GM21825 (cell line): ENCODE data around the gene RHEX.

Source experiments
- ATAC-seq: cut with Tn5 transposase; IDR thresholded peaks from one replicate; pipeline ENCODE4 v1.9.1; 2021; ENCODE audit warnings: mild to moderate bottlenecking, moderate library complexity; ENCODE audit not compliant: unreplicated experiment

Gene RHEX

GRCh38 chr1:206114692-206115640, 62.0 kb downstream of the RHEX start:
- no peak for ATAC-seq

- no peak for ATAC-seq
Measured at GRCh38 chr1:206115791-206116190, 62.8 kb downstream of the RHEX start.

GRCh38 chr1:206116191-206116872, 63.4 kb downstream of the RHEX start:
- no peak for ATAC-seq

- ATAC-seq, result no peak
Measured at GRCh38 chr1:206116873-206117150, 63.8 kb downstream of the RHEX start.

GRCh38 chr1:206117151-206117948, 64.4 kb downstream of the RHEX start, which contains the start of gene AVPR1B:
Gene AVPR1B, minus strand, starts transcription at chr1:206117388. Its CDS starts 498 bp downstream, at chr1:206116890.
- no peak for ATAC-seq

GRCh38 chr1:206120406-206120805, 67.4 kb downstream of the RHEX start:
- no peak for ATAC-seq

GRCh38 chr1:206121269-206121668, 68.3 kb downstream of the RHEX start:
- ATAC-seq, result no peak

GRCh38 chr1:206122686-206123085, 69.7 kb downstream of the RHEX start:
- no peak for ATAC-seq

- ATAC-seq, result no peak
Measured at GRCh38 chr1:206125346-206125745, 72.4 kb downstream of the RHEX start.

- ATAC-seq, result no peak
Measured at GRCh38 chr1:206127336-206127735, 74.4 kb downstream of the RHEX start.

GRCh38 chr1:206128196-206128595, 75.2 kb downstream of the RHEX start:
- ATAC-seq, result no peak

- no peak for ATAC-seq
Measured at GRCh38 chr1:206131037-206131436, 78.1 kb downstream of the RHEX start.

GRCh38 chr1:206133751-206134415, 80.9 kb downstream of the RHEX start:
- no peak for ATAC-seq

GRCh38 chr1:206135248-206135647, 82.3 kb downstream of the RHEX start:
- ATAC-seq, result no peak

- no peak for ATAC-seq
Measured at GRCh38 chr1:206136241-206136640, 83.3 kb downstream of the RHEX start.

- no peak for ATAC-seq
Measured at GRCh38 chr1:206142011-206142410, 89.0 kb downstream of the RHEX start.

- ATAC-seq, result no peak
Measured at GRCh38 chr1:206142770-206143169, 89.8 kb downstream of the RHEX start.

- ATAC-seq, result no peak
Measured at GRCh38 chr1:206143537-206144172, 90.7 kb downstream of the RHEX start.

GRCh38 chr1:206144605-206145004, 91.6 kb downstream of the RHEX start:
- ATAC-seq, result no peak

GRCh38 chr1:206145771-206146290, 92.9 kb downstream of the RHEX start:
- ATAC-seq, result no peak
